Thoracic aorta endothelial cell (primary cell): ENCODE results near the gene SULT2A1. TPM values are rescaled to one million over a fixed set of nuclear protein-coding genes. Genes with fewer than 3 reads are reported as not detected.

Source experiments
- total RNA-seq: library from RNA; depleted of rRNA; stranded (reverse); fragments of >200 nt; gene quantifications from 2 replicates; pipeline ENCODE4 v1.2.3, GENCODE V29; 2012

The SULT2A1 gene, protein sequence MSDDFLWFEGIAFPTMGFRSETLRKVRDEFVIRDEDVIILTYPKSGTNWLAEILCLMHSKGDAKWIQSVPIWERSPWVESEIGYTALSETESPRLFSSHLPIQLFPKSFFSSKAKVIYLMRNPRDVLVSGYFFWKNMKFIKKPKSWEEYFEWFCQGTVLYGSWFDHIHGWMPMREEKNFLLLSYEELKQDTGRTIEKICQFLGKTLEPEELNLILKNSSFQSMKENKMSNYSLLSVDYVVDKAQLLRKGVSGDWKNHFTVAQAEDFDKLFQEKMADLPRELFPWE
- not detected in 2 replicates for total RNA-seq

GRCh38 chr19:47886010-47886559, at the start of gene SULT2A1:
SULT2A1 (minus strand) TSS chr19:47886315; CDS start chr19:47886257, 58 bp downstream.

DNA sequence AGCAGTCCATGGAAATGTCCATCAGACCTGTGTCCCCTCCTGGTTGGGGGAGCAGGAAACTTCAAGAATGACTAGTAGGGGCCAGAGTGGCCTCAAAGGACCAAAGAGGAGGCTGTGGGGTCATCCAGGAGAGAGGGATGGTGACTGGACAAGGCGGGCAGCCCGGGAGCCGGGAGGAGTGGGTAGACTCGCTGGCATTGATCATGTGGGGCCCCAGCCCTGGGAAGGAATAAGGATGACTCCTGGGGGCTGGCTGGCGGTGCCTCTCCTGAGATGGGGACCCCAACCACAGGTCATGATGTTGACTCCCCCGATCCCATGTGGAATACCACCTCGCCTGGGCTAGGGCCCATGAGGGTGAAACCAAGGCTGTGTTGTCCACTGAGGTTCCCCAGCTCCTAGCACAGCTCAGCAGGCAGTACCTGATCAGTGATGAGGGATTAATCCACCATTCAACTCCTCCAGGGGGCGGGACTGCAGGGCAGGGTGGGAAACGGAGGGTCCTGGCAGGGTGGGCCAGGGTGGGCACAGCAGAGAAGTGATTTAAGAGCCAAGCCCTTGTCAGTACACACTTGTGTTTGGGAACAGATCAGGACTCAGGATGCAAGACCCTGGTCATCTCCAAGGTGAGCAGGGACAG, 27.3 kb downstream of the SULT2A1 start, which contains the start of gene TPRX2:
Gene TPRX2 (plus strand): TSS at position 590 of the 640 bp plus-strand sequence. CDS start 12 bp downstream, at position 602.

DNA sequence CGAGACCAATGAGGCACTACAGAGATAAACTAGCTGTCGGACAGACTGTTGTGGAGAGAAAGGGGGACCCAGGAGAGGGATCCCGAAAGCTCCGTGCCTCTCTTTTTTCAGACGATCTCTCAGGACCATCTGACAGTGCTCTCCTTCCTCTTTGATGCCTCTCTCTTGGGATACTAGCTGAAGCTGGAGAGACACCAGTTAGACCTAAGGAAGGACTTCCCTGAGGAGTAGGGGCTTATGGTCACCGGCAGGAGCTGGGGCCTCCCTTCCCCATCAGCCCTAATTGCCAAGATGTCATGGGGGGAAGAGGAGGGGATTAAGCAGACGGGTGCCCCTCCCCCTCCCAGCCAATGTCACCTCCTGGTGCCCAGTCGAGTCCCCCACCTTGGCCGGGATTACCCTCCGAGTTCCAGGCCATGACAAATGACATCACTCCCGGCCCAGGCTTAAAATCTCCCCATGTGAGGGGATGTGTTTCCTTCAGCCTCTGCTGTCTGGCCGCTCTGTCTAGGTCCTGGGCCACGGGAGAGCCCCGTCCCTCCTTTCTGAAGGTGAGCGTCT, 64.6 kb downstream of the SULT2A1 start, which contains the start of gene CRX:
Gene CRX (plus strand): TSS at position 478 of the 561 bp plus-strand sequence. CDS start 12,507 bp downstream, outside the sequence.

Other genes with a start within 250 kb of the SULT2A1 start
- 126 and 166 TPM in 2 replicates for gene EHD2, start 172.9 kb downstream of the SULT2A1 start, total RNA-seq
- 88.4 and 110 TPM in 2 replicates for gene NOP53, start 140.8 kb downstream of the SULT2A1 start, total RNA-seq
- 292 and 365 TPM in 2 replicates for gene SELENOW, start 107.6 kb downstream of the SULT2A1 start, total RNA-seq
- not detected in 2 replicates for gene TPRX1, start 81.8 kb downstream of the SULT2A1 start, total RNA-seq
- gene CRX, start 64.4 kb downstream of the SULT2A1 start, total RNA-seq: not detected in 2 replicates
- gene TPRX2, start 27.1 kb downstream of the SULT2A1 start, total RNA-seq: not detected in 2 replicates
- not detected in 2 replicates for gene BSPH1, start 105.9 kb upstream of the SULT2A1 start, total RNA-seq
- gene ELSPBP1, start 108.3 kb upstream of the SULT2A1 start, total RNA-seq: not detected in 2 replicates
- not detected in 2 replicates for gene CABP5, start 157.8 kb upstream of the SULT2A1 start, total RNA-seq
- gene PLA2G4C, start 224.5 kb upstream of the SULT2A1 start, total RNA-seq: 22.7 and 48.9 TPM in 2 replicates